ENCODE results near the gene SPATA33.
"Not testable (repeated sequence)": the region's sequence is repeated elsewhere in the genome, so short reads cannot be mapped to it uniquely, and the experiment has no call there.

SPATA33 gene

GRCh38 chr16:89691231-89691985 is 33.8 kb downstream of the SPATA33 start:
- H3K4me3 ChIP-seq (ENCODE audit: low read depth, low read length) = no peak overlapping the region
- no peak for TF ChIP-seq CTCF (IDR thresholded peaks at IDR 0.05; ENCODE audit: control insufficient read depth, extremely low read depth, insufficient read depth)
- no peak for DNase-seq (ENCODE audit: low read depth)

GRCh38 chr16:89691986-89692569 is 34.4 kb downstream of the SPATA33 start:
- H3K4me3 ChIP-seq (ENCODE audit: low read depth, low read length) = no peak overlapping the region
- no peak for TF ChIP-seq CTCF (IDR thresholded peaks at IDR 0.05; ENCODE audit: control insufficient read depth, extremely low read depth, insufficient read depth)
- DNase-seq (ENCODE audit: low read depth) = no peak

GRCh38 chr16:89693289-89693731 is 35.7 kb downstream of the SPATA33 start:
- no peak overlapping the region for H3K4me3 ChIP-seq (ENCODE audit: low read depth, low read length)
- TF ChIP-seq CTCF (IDR thresholded peaks at IDR 0.05; ENCODE audit: control insufficient read depth, extremely low read depth, insufficient read depth) = no peak
- DNase-seq (ENCODE audit: low read depth) = no peak

GRCh38 chr16:89693931-89694783 is 36.5 kb downstream of the SPATA33 start:
- no peak for DNase-seq (ENCODE audit: low read depth)
- no peak for TF ChIP-seq CTCF (IDR thresholded peaks at IDR 0.05; ENCODE audit: control insufficient read depth, extremely low read depth, insufficient read depth)
- H3K4me3 ChIP-seq (ENCODE audit: low read depth, low read length) = no peak overlapping the region

- H3K4me3 ChIP-seq (ENCODE audit: low read depth, low read length); DNase-seq (ENCODE audit: low read depth): not testable (repeated sequence)
Measured at GRCh38 chr16:89694784-89695085, 37.1 kb downstream of the SPATA33 start.

- no peak overlapping the region for H3K4me3 ChIP-seq (ENCODE audit: low read depth, low read length)
- no peak for DNase-seq (ENCODE audit: low read depth)
- no peak for TF ChIP-seq CTCF (IDR thresholded peaks at IDR 0.05; ENCODE audit: control insufficient read depth, extremely low read depth, insufficient read depth)
Measured at GRCh38 chr16:89695086-89695874, 37.6 kb downstream of the SPATA33 start.

Measured in LNCaP clone FGC (cell line).